ENCODE measurements around the gene NOL4L. TPM values are rescaled to one million over a fixed set of nuclear protein-coding genes. Genes with fewer than 3 reads are reported as not detected.

The NOL4L gene
- total RNA-seq, 4 donors from 2014 or later, result 5.8 to 19.4 (median 12.8) TPM

- Histone ChIP-seq H3K27ac (replicated peaks in 1 of 4) (no peak overlapping the region), H3K36me3 (no peaks in the 10 kb centered on the region), H3K4me1 (peaks cover 12 to 26% (median 17%) of the 10 kb centered on the region in 4 donors), H3K4me3 (no peak overlapping the region), H3K27me3 (no peaks in the 10 kb centered on the region), H3K9me3 (no peaks in the 10 kb centered on the region)
- intact Hi-C loops (cut with DNase I), result loop anchor here (10.0 kb wide), 1 partner anchor 56 kb away; the partner anchor contains the start of gene NOL4L
- TF ChIP-seq CTCF (IDR thresholded peaks at IDR 0.05) (no peak), POLR2AphosphoS5 (IDR thresholded peaks at IDR 0.05) (no peak), POLR2A (IDR thresholded peaks at IDR 0.05; ENCODE audit: low read depth) (no peak), EP300 (IDR thresholded peaks at IDR 0.05) (no peak)
- no peak for DNase-seq (ENCODE audit: extremely low spot score)
- 93% methylated on average over 12 of the region's 13 CpGs for WGBS
Measured at GRCh38 chr20:32528905-32529670, 56.0 kb downstream of the NOL4L start.

- 72% methylated on average over 24 of the region's 27 CpGs for WGBS
- Histone ChIP-seq H3K4me3 (no peak overlapping the region), H3K9me3 (no peaks in the 10 kb centered on the region), H3K4me1 (peaks cover 12 to 26% (median 17%) of the 10 kb centered on the region in 4 donors), H3K36me3 (no peaks in the 10 kb centered on the region), H3K27ac (replicated peaks in 1 of 4) (no peak overlapping the region), H3K27me3 (no peaks in the 10 kb centered on the region)
- DNase-seq (ENCODE audit: extremely low spot score), result no peak
- no peak for TF ChIP-seq POLR2AphosphoS5 (IDR thresholded peaks at IDR 0.05)
- no peak for TF ChIP-seq EP300 (IDR thresholded peaks at IDR 0.05)
- no peak for TF ChIP-seq CTCF (IDR thresholded peaks at IDR 0.05)
- TF ChIP-seq POLR2A (IDR thresholded peaks at IDR 0.05; ENCODE audit: low read depth), result no peak
- intact Hi-C loops (cut with DNase I), result loop anchor here (10.0 kb wide), 1 partner anchor 56 kb away; the partner anchor contains the start of gene NOL4L
Measured at GRCh38 chr20:32528171-32528891, 56.8 kb downstream of the NOL4L start.

- TF ChIP-seq EP300 (IDR thresholded peaks at IDR 0.05), result no peak
- TF ChIP-seq POLR2A (IDR thresholded peaks at IDR 0.05; ENCODE audit: low read depth), result no peak
- DNase-seq (ENCODE audit: extremely low spot score), result no peak
- Histone ChIP-seq H3K4me1 (peaks cover 12 to 26% (median 17%) of the 10 kb centered on the region in 4 donors), H3K9me3 (no peaks in the 10 kb centered on the region), H3K36me3 (no peaks in the 10 kb centered on the region), H3K27me3 (no peaks in the 10 kb centered on the region), H3K4me3 (no peak overlapping the region), H3K27ac (replicated peaks in 1 of 4) (no peak overlapping the region)
- WGBS, result 68% methylated on average over 24 of the region's 24 CpGs
- intact Hi-C loops (cut with DNase I), result loop anchor here (10.0 kb wide), 1 partner anchor 57 kb away; the partner anchor contains the start of gene NOL4L
Measured at GRCh38 chr20:32527447-32528055, 57.6 kb downstream of the NOL4L start.

- Histone ChIP-seq H3K27me3 (no peaks in the 10 kb centered on the region), H3K9me3 (no peaks in the 10 kb centered on the region), H3K4me3 (no peak overlapping the region), H3K4me1 (peaks cover 12 to 29% (median 17%) of the 10 kb centered on the region in 4 donors), H3K27ac (replicated peaks in 1 of 4) (no peak overlapping the region), H3K36me3 (no peaks in the 10 kb centered on the region)
- intact Hi-C loops (cut with DNase I), result loop anchor here (10.0 kb wide), 1 partner anchor 58 kb away; the partner anchor contains the start of gene NOL4L
- DNase-seq (ENCODE audit: extremely low spot score), result no peak
- 93% methylated on average over 5 of the region's 5 CpGs for WGBS
- no peak for TF ChIP-seq CTCF (IDR thresholded peaks at IDR 0.05)
- TF ChIP-seq POLR2A (IDR thresholded peaks at IDR 0.05; ENCODE audit: low read depth), result no peak
- no peak for TF ChIP-seq EP300 (IDR thresholded peaks at IDR 0.05)
- TF ChIP-seq POLR2AphosphoS5 (IDR thresholded peaks at IDR 0.05), result no peak
Measured at GRCh38 chr20:32527052-32527446, 58.1 kb downstream of the NOL4L start.
